HG03457 (cell line): ENCODE data around the gene MRPS18A.
"Not testable (repeated sequence)": the region's sequence is repeated elsewhere in the genome, so short reads cannot be mapped to it uniquely, and the experiment has no call there.

Source experiments
- ATAC-seq: cut with Tn5 transposase; IDR thresholded peaks from one replicate; pipeline ENCODE4 v1.9.1; 2021; ENCODE audit warnings: moderate number of reproducible peaks; ENCODE audit not compliant: unreplicated experiment

Gene MRPS18A

GRCh38 chr6:43671801-43672690 lies 15.5 kb downstream of the MRPS18A start:
- no peak for ATAC-seq

- no peak for ATAC-seq
Observed at GRCh38 chr6:43671011-43671800, 16.4 kb downstream of the MRPS18A start.

- ATAC-seq: no peak
Observed at GRCh38 chr6:43670623-43670986, 17.0 kb downstream of the MRPS18A start.

GRCh38 chr6:43669922-43670622 lies 17.5 kb downstream of the MRPS18A start:
- ATAC-seq: no peak

- no peak for ATAC-seq
Observed at GRCh38 chr6:43669050-43669921, 18.3 kb downstream of the MRPS18A start.

GRCh38 chr6:43668151-43669028 lies 19.2 kb downstream of the MRPS18A start:
- ATAC-seq: no peak

- ATAC-seq: no peak
Observed at GRCh38 chr6:43667245-43668150, 20.1 kb downstream of the MRPS18A start.

GRCh38 chr6:43666196-43666920 lies 21.2 kb downstream of the MRPS18A start:
- ATAC-seq: no peak

- ATAC-seq: no peak
Observed at GRCh38 chr6:43665376-43665775, 22.2 kb downstream of the MRPS18A start.

GRCh38 chr6:43662948-43663347 lies 24.6 kb downstream of the MRPS18A start:
- ATAC-seq: not testable (repeated sequence)

- no peak for ATAC-seq
Observed at GRCh38 chr6:43658161-43658560, 29.4 kb downstream of the MRPS18A start.

- ATAC-seq: no peak
Observed at GRCh38 chr6:43657221-43657802, 30.3 kb downstream of the MRPS18A start.

GRCh38 chr6:43652822-43653221 lies 34.8 kb downstream of the MRPS18A start:
- ATAC-seq: not testable (repeated sequence)

GRCh38 chr6:43648248-43648647 lies 39.3 kb downstream of the MRPS18A start:
- no peak for ATAC-seq

GRCh38 chr6:43647613-43648012 lies 40.0 kb downstream of the MRPS18A start:
- no peak for ATAC-seq

- no peak for ATAC-seq
Observed at GRCh38 chr6:43645613-43645964, 42.0 kb downstream of the MRPS18A start.

GRCh38 chr6:43644940-43645612 lies 42.5 kb downstream of the MRPS18A start, which contains the start of gene RSPH9:
Gene RSPH9, plus strand, starts transcription at chr6:43645036. Its CDS starts 63 bp downstream, at chr6:43645099.
- no peak for ATAC-seq
